Ovary (tissue), 3 donors: ENCODE measurements around the gene SCYGR1.

Experiments used
- CTCF ChIP-seq, 3 donors: fragments of 450-650 bp in 2 of 3; fragments of 200-600 bp in 1 of 3; IDR thresholded peaks; one replicate each; pipeline versions ENCODE4 v1.5.1 to v1.8.0; 2016 to 2022; ENCODE audit warnings: antibody characterized with exemption in 3 of 3, mild to moderate bottlenecking in 1 of 3
- EP300 ChIP-seq: sonication (generic); formaldehyde crosslinking; IDR thresholded peaks from one replicate; pipeline ENCODE4 v1.6.1; 2017; ENCODE audit warnings: antibody characterized with exemption
- POLR2A ChIP-seq: fragments of 450-650 bp; IDR thresholded peaks from one replicate; pipeline ENCODE4 v1.6.1; 2017; ENCODE audit warnings: antibody characterized with exemption, mild to moderate bottlenecking, moderate library complexity
- donor health status: DM: no; HTN: no; CAD: no.

GRCh38 chr2:227398684-227399670 is 11.2 kb upstream of the SCYGR1 start:
- TF ChIP-seq CTCF (IDR thresholded peaks at IDR 0.05) = no peak
- no peak for TF ChIP-seq POLR2A
- TF ChIP-seq EP300 = no peak
